ENCODE results near the gene WNT9A.

Gene WNT9A

GRCh38 chr1:227953022-227953412, 5.3 kb upstream of the WNT9A start:
- DNase-seq: no peak

- DNase-seq: no peak
Observed at GRCh38 chr1:227952374-227953021, 4.8 kb upstream of the WNT9A start.

- DNase-seq: no peak
Observed at GRCh38 chr1:227951624-227952373, 4.1 kb upstream of the WNT9A start.

- no peak for DNase-seq
Observed at GRCh38 chr1:227950735-227951346, 3.1 kb upstream of the WNT9A start.

GRCh38 chr1:227949954-227950734, 2.4 kb upstream of the WNT9A start:
- DNase-seq: no peak

GRCh38 chr1:227949341-227949921, 1.7 kb upstream of the WNT9A start:
- DNase-seq: no peak

GRCh38 chr1:227948493-227949260, 945 bp upstream of the WNT9A start:
- no peak for DNase-seq

GRCh38 chr1:227947386-227947675, 401 bp downstream of the WNT9A start:
- no peak for DNase-seq

- peak; percentile 29 for DNase-seq
Observed at GRCh38 chr1:227946624-227947385, 927 bp downstream of the WNT9A start.

- DNase-seq: no peak
Observed at GRCh38 chr1:227945891-227946623, 1.7 kb downstream of the WNT9A start.

GRCh38 chr1:227944931-227945890, 2.5 kb downstream of the WNT9A start:
- peak; percentile 36 for DNase-seq

- DNase-seq: no peak
Observed at GRCh38 chr1:227944090-227944930, 3.4 kb downstream of the WNT9A start.

GRCh38 chr1:227943381-227944089, 4.2 kb downstream of the WNT9A start:
- no peak for DNase-seq

- no peak for DNase-seq
Observed at GRCh38 chr1:227942716-227943261, 4.9 kb downstream of the WNT9A start.

GRCh38 chr1:227942021-227942715, 5.6 kb downstream of the WNT9A start:
- no peak for DNase-seq

- DNase-seq: no peak
Observed at GRCh38 chr1:227941509-227942020, 6.2 kb downstream of the WNT9A start.

- no peak for DNase-seq
Observed at GRCh38 chr1:227940791-227941241, 6.9 kb downstream of the WNT9A start.
